HepG2 (cell line): ENCODE data around the gene BCAT1. TPM values are rescaled to one million over a fixed set of nuclear protein-coding genes. Genes with fewer than 3 reads are reported as not detected.

Experiments used
- ATAC-seq: fragments of 200-7000 bp; cut with Tn5 transposase; 3 replicates; pipeline ENCODE4 v1.9.1; 2020; ENCODE audit warnings: mild to moderate bottlenecking, moderate library complexity
- BruUV-seq: library from RNA; stranded (reverse); fragments of 400-500 nt; replicated peaks from 2 replicates; lab custom pipeline; 2021; lab: Mats Ljungman, UMichigan
- CTCF ChIA-PET: fragments of 300-600 bp; formaldehyde crosslinking; extraction: SDS; loops from one replicate; lab custom pipeline; 2021; ENCODE audit warnings: low total read pairs, inconsistent platforms, low intra/inter-chr PET ratio; lab: Yijun Ruan, JAX
- POLR2A ChIA-PET: fragments of 350-600 bp; sonication (Branson Sonifier 250); formaldehyde crosslinking; loops from one replicate; lab custom pipeline; 2020; ENCODE audit warnings: antibody characterized with exemption, inconsistent platforms; lab: Yijun Ruan, JAX
- DNase-seq: peaks from one replicate; pipeline ENCODE4 v3.0.0-alpha.2; 2015; ENCODE audit warnings: low spot score
- FAIRE-seq: peaks from 3 replicates; lab custom pipeline; 2011; peaks lifted over from hg19 to GRCh38; lab: Jason Lieb, UNC
- H2AFZ ChIP-seq: one replicate; pipeline ENCODE4 v1.6.1; 2011; ENCODE audit warnings: low read length, inconsistent platforms
- H3K27ac ChIP-seq: fragments of 300-600 bp; 3 replicates; pipeline ENCODE4 v1.8.0; 2011; ENCODE audit warnings: mixed run types, mild to moderate bottlenecking, mixed read lengths, low read length, inconsistent platforms; ENCODE audit not compliant: insufficient read depth; ENCODE audit errors: extremely low read length
- H3K27me3 ChIP-seq, 2 experiments: fragments of 200-600 bp in 1 of 2; 2 replicates in 1 of 2; 3 replicates in 1 of 2; pipeline versions ENCODE4 v1.6.0 to v1.8.0; 2011; ENCODE audit warnings: low read length in 2 of 2, mild to moderate bottlenecking in 2 of 2, moderate library complexity in 2 of 2, inconsistent platforms in 1 of 2; ENCODE audit not compliant: insufficient read depth in 2 of 2, control insufficient read depth in 1 of 2
- H3K36me3 ChIP-seq, 2 experiments: fragments of 200-600 bp in 1 of 2; replicated peaks in 1 of 2; 2 replicates in 1 of 2; 3 replicates in 1 of 2; pipeline versions ENCODE4 v1.5.1 to v1.8.0; 2011; ENCODE audit warnings: low read length in 2 of 2, inconsistent platforms in 1 of 2; ENCODE audit not compliant: insufficient read depth in 2 of 2, control insufficient read depth in 1 of 2
- H3K4me1 ChIP-seq: 2 replicates; pipeline ENCODE4 v1.5.1; 2012; ENCODE audit warnings: low read length, inconsistent platforms; ENCODE audit not compliant: insufficient read depth
- H3K4me2 ChIP-seq: 2 replicates; pipeline ENCODE4 v1.6.0; 2011; ENCODE audit warnings: low read depth, low read length, inconsistent platforms
- H3K4me3 ChIP-seq, 3 experiments: fragments of 200-600 bp in 1 of 3; sonication (generic), shearing (Covaris generic) in 1 of 3; replicated peaks in 1 of 3; 2 replicates each; pipeline ENCODE4 v1.5.1; 2011 to 2016; ENCODE audit warnings: low read length in 3 of 3, inconsistent platforms in 2 of 3, low read depth in 2 of 3, mild to moderate bottlenecking in 2 of 3, control low read depth in 1 of 3, mixed read lengths in 1 of 3; ENCODE audit not compliant: insufficient read depth in 1 of 3
- H3K79me2 ChIP-seq: one replicate; pipeline ENCODE4 v1.6.1; 2011; ENCODE audit warnings: low read length, inconsistent platforms; ENCODE audit not compliant: insufficient read depth
- H3K9ac ChIP-seq: 2 replicates; pipeline ENCODE4 v1.6.0; 2011; ENCODE audit warnings: mild to moderate bottlenecking, low read depth, low read length, inconsistent platforms; ENCODE audit not compliant: insufficient read depth
- H3K9me3 ChIP-seq: 2 replicates; pipeline ENCODE4 v1.5.1; 2012; ENCODE audit warnings: mild to moderate bottlenecking, low read length
- H4K20me1 ChIP-seq: 2 replicates; pipeline ENCODE4 v1.6.0; 2011; ENCODE audit warnings: inconsistent platforms, mild to moderate bottlenecking, low read length, moderate library complexity; ENCODE audit not compliant: insufficient read depth
- ETV5 ChIP-seq: IDR thresholded peaks from 2 replicates; pipeline ENCODE4 v1.6.1; 2018; ENCODE audit warnings: missing biosample characterization, missing genetic modification reagents, inconsistent platforms, borderline replicate concordance
- MAFG ChIP-seq: sonication (generic); formaldehyde crosslinking; IDR thresholded peaks from 2 replicates; pipeline ENCODE4 v1.5.1; 2020; ENCODE audit warnings: mild to moderate bottlenecking, missing genetic modification reagents
- RBFOX2 ChIP-seq: fragments of 200-400 bp; formaldehyde crosslinking; IDR thresholded peaks from 2 replicates; pipeline ENCODE4 v1.6.1; 2017; ENCODE audit warnings: low read depth, mild to moderate bottlenecking, low read length
- XRCC5 ChIP-seq: fragments of 200-400 bp; formaldehyde crosslinking; optimal IDR thresholded peaks from 2 replicates; pipeline ENCODE3; 2017; ENCODE audit warnings: mild to moderate bottlenecking, low read length
- ZNF317 ChIP-seq: sonication (generic); formaldehyde crosslinking; IDR thresholded peaks from 2 replicates; pipeline ENCODE4 v1.5.0; 2020; ENCODE audit warnings: mild to moderate bottlenecking, missing genetic modification reagents
- ZNF382 ChIP-seq: sonication (generic); formaldehyde crosslinking; IDR thresholded peaks from 2 replicates; pipeline ENCODE4 v1.5.0; 2020; ENCODE audit warnings: missing genetic modification reagents, mild to moderate bottlenecking, borderline replicate concordance
- ZNF468 ChIP-seq: sonication (generic); formaldehyde crosslinking; IDR thresholded peaks from 2 replicates; pipeline ENCODE4 v1.8.0; 2022; ENCODE audit warnings: mild to moderate bottlenecking, moderate library complexity, missing genetic modification reagents
- ZNF549 ChIP-seq: sonication (generic); formaldehyde crosslinking; IDR thresholded peaks from 2 replicates; pipeline ENCODE4 v1.5.0; 2020; ENCODE audit warnings: missing genetic modification reagents
- ZSCAN31 ChIP-seq: sonication (generic); formaldehyde crosslinking; IDR thresholded peaks from 2 replicates; pipeline ENCODE4 v1.5.0; 2020; ENCODE audit warnings: low read depth, mild to moderate bottlenecking, missing genetic modification reagents
- WGBS: methylation state at CpG from one replicate; pipeline ENCODE4 v1.1.6; 2017; ENCODE audit warnings: low lambda C conversion rate; 5-methylcytosine and 5-hydroxymethylcytosine counted together
- in situ Hi-C: cut with HindIII; loops from 2 replicates; pipeline ENCODE4 v1.10.0; 2017; ENCODE audit warnings: low pct_unique_long_range_greater_than_20kb; ENCODE audit not compliant: extremely low pct_ligation_motif_present
- intact Hi-C: fragments of 100-400 bp; cut with micrococcal nuclease; formaldehyde crosslinking; loops from one replicate; pipeline ENCODE4 v1.10.0; 2022; ENCODE audit not compliant: unreplicated experiment
- polyA plus RNA-seq, 8 experiments: library from polyadenylated mRNA; depleted of rRNA in 3 of 8; stranded (reverse) in 7 of 8; unstranded in 1 of 8; fragments of >200 nt; fragmentation: Illumina TruSeq in 4 of 8; extraction: Trizol in 4 of 8; gene quantifications; 2 replicates each; pipeline versions ENCODE4 v1.2.1 to v1.2.3, GENCODE V29; 2011 to 2016; ENCODE audit warnings: low read depth in 4 of 8, missing spikeins in 1 of 8, mixed read lengths in 1 of 8; ENCODE audit not compliant: insufficient read depth in 1 of 8
- total RNA-seq, 5 experiments: library from RNA; depleted of rRNA; stranded (reverse); fragments of >200 nt; fragmentation: Illumina TruSeq; extraction: Trizol; gene quantifications; 2 replicates each; pipeline ENCODE4 v1.2.3, GENCODE V29; 2016; ENCODE audit warnings: low read depth in 1 of 5
- TF ChIP-seq, protein P1 (sequence below): sonication (generic); formaldehyde crosslinking; IDR thresholded peaks from 2 replicates; pipeline ENCODE4 v1.4.0; 2020; ENCODE audit warnings: mild to moderate bottlenecking, missing genetic modification reagents
- TF ChIP-seq, protein P2 (sequence below): sonication (generic); formaldehyde crosslinking; IDR thresholded peaks from 2 replicates; pipeline ENCODE4 v1.4.0; 2020; ENCODE audit warnings: missing genetic modification reagents
- TF ChIP-seq, protein P3 (sequence below): IDR thresholded peaks from 2 replicates; pipeline ENCODE4 v1.6.1; 2016; ENCODE audit warnings: missing compliant biosample characterization, missing genetic modification reagents, borderline replicate concordance

Gene BCAT1
- total and polyA plus RNA-seq, 2 of the 13 experiments (the other 11 are each of a cell fraction or from before 2014, with no cell fraction given), result 8.0 to 75.5 TPM

DNA sequence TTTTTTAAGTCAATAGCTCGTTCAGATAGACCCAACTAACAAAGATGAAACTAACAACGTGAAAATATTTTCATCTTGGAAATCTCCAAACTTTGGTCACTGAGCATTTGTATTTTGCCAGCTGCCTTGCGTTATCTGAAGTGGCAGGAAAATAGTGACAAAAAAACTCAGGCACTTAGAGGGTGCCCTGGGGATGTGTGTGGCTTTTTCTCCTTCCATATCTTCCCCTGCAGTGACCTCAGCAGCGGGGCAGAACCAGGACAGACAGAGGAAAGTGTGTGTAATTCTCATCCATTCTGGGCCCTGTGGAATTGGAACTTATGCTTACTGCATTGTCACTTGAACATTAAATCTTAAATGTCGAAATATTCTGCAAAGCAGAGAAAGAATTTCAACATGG is 152.0 kb downstream of the BCAT1 start:
- H3K79me2 ChIP-seq, result no peaks in the 10 kb centered on the region
- no peak overlapping the region for H3K4me2 ChIP-seq
- H3K4me3 ChIP-seq, result no peak overlapping the region
- no TSS peak for BruUV-seq
- no peak for TF ChIP-seq MAFG (CRISPR knock-in tag)
- TF ChIP-seq ZNF382, result no peak
- no peak for TF ChIP-seq XRCC5
- TF ChIP-seq ZNF549 (CRISPR knock-in tag), result no peak
- TF ChIP-seq, protein P1, sequence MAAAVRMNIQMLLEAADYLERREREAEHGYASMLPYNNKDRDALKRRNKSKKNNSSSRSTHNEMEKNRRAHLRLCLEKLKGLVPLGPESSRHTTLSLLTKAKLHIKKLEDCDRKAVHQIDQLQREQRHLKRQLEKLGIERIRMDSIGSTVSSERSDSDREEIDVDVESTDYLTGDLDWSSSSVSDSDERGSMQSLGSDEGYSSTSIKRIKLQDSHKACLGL, result no peak
- TF ChIP-seq, protein P2, sequence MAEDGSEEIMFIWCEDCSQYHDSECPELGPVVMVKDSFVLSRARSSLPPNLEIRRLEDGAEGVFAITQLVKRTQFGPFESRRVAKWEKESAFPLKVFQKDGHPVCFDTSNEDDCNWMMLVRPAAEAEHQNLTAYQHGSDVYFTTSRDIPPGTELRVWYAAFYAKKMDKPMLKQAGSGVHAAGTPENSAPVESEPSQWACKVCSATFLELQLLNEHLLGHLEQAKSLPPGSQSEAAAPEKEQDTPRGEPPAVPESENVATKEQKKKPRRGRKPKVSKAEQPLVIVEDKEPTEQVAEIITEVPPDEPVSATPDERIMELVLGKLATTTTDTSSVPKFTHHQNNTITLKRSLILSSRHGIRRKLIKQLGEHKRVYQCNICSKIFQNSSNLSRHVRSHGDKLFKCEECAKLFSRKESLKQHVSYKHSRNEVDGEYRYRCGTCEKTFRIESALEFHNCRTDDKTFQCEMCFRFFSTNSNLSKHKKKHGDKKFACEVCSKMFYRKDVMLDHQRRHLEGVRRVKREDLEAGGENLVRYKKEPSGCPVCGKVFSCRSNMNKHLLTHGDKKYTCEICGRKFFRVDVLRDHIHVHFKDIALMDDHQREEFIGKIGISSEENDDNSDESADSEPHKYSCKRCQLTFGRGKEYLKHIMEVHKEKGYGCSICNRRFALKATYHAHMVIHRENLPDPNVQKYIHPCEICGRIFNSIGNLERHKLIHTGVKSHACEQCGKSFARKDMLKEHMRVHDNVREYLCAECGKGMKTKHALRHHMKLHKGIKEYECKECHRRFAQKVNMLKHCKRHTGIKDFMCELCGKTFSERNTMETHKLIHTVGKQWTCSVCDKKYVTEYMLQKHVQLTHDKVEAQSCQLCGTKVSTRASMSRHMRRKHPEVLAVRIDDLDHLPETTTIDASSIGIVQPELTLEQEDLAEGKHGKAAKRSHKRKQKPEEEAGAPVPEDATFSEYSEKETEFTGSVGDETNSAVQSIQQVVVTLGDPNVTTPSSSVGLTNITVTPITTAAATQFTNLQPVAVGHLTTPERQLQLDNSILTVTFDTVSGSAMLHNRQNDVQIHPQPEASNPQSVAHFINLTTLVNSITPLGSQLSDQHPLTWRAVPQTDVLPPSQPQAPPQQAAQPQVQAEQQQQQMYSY (CRISPR knock-in tag), result no peak
- TF ChIP-seq ETV5 (CRISPR knock-in tag), result no peak
- no peak for TF ChIP-seq ZSCAN31
- TF ChIP-seq, protein P3, sequence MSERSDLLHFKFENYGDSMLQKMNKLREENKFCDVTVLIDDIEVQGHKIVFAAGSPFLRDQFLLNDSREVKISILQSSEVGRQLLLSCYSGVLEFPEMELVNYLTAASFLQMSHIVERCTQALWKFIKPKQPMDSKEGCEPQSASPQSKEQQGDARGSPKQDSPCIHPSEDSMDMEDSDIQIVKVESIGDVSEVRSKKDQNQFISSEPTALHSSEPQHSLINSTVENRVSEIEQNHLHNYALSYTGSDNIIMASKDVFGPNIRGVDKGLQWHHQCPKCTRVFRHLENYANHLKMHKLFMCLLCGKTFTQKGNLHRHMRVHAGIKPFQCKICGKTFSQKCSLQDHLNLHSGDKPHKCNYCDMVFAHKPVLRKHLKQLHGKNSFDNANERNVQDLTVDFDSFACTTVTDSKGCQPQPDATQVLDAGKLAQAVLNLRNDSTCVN (CRISPR knock-in tag), result no peak
- no peak for TF ChIP-seq ZNF468 (CRISPR knock-in tag)
- TF ChIP-seq RBFOX2, result no peak
- no peak for TF ChIP-seq ZNF317
- FAIRE-seq, result no peak
- WGBS, result 27% methylated on average over 5 of the region's 5 CpGs
- H3K27me3 ChIP-seq, result no peaks in the 10 kb centered on the region
- ATAC-seq, result no peak
- intact Hi-C loops, result no loop called here
- in situ Hi-C loops, result loop anchor here (25.0 kb wide), 1 partner anchor 1935 kb away; no protein-coding TSS in a partner anchor
- no peak overlapping the region for H2AFZ ChIP-seq
- no peak overlapping the region for H3K27ac ChIP-seq
- DNase-seq, result no peak
- CTCF ChIA-PET, result no interaction called here
- H3K36me3 ChIP-seq, result no peaks in the 10 kb centered on the region
- no peak overlapping the region for H3K9ac ChIP-seq
- no peaks in the 10 kb centered on the region for H4K20me1 ChIP-seq
- no peaks in the 10 kb centered on the region for H3K9me3 ChIP-seq
- H3K4me1 ChIP-seq, result no peaks in the 10 kb centered on the region
- POLR2A ChIA-PET, result no interaction called here
